Measurements from ENCODE around the gene HMGXB3. TPM values are rescaled to one million over a fixed set of nuclear protein-coding genes. Genes with fewer than 3 reads are reported as not detected.

The HMGXB3 gene
- total and polyA plus RNA-seq, 5 donors from 2014 or later = 11.0 to 51.5 (median 12.7) TPM

Other genes with a start within 250 kb of the HMGXB3 start
- gene PDE6A, start 55.9 kb upstream of the HMGXB3 start, total RNA-seq = not detected
- not detected for gene PDE6A, start 55.9 kb upstream of the HMGXB3 start, polyA plus RNA-seq
- gene SLC26A2, start 40.0 kb upstream of the HMGXB3 start, total RNA-seq = 6.7 TPM
- gene SLC26A2, start 40.0 kb upstream of the HMGXB3 start, polyA plus RNA-seq = 1 to 10 TPM; 2.7 to 6.0 (median 3.6) TPM
- gene TIGD6, start 85 bp upstream of the HMGXB3 start, total RNA-seq = 2.8 TPM
- gene TIGD6, start 85 bp upstream of the HMGXB3 start, polyA plus RNA-seq = 1 to 10 TPM; 2.4 to 3.5 (median 3.0) TPM
- gene CSF1R, start 85.8 kb downstream of the HMGXB3 start, total RNA-seq = not detected
- 1 to 10 TPM in 2 of 4 donors, under 1 TPM in 2; 0.60 to 1.2 (median 0.97) TPM for gene CSF1R, start 85.8 kb downstream of the HMGXB3 start, polyA plus RNA-seq
- gene PDGFRB, start 155.1 kb downstream of the HMGXB3 start, total RNA-seq = not detected
- under 1 TPM in 1 of 4 donors, not detected in 3; 0.03 TPM for gene PDGFRB, start 155.1 kb downstream of the HMGXB3 start, polyA plus RNA-seq
- gene CDX1, start 166.0 kb downstream of the HMGXB3 start, total RNA-seq = not detected
- gene CDX1, start 166.0 kb downstream of the HMGXB3 start, polyA plus RNA-seq = not detected
- not detected for gene SLC6A7, start 189.3 kb downstream of the HMGXB3 start, total RNA-seq
- gene SLC6A7, start 189.3 kb downstream of the HMGXB3 start, polyA plus RNA-seq = not detected

All from CD4-positive, CD25-positive, alpha-beta regulatory T cell (primary cell).